OCI-LY3 (cell line): Measurements from ENCODE around the gene MUCL3.

ENCODE experiments used
- H2AFZ ChIP-seq: fragments of 200-600, 300-600 bp; shearing (Covaris generic); 2 replicates; pipeline ENCODE4 v1.6.0; 2014; ENCODE audit warnings: antibody characterized with exemption, low read depth, low read length
- H3K27ac ChIP-seq: fragments of 200-600, 300-600 bp; sonication (generic); 2 replicates; pipeline ENCODE4 v1.5.1; 2014; ENCODE audit warnings: mild to moderate bottlenecking, low read length, moderate library complexity, mixed read lengths
- H3K27me3 ChIP-seq: fragments of 200-600, 300-600 bp; sonication (generic); 2 replicates; pipeline ENCODE4 v1.6.1; 2014; ENCODE audit warnings: low read depth, low read length, mixed read lengths
- H3K36me3 ChIP-seq: fragments of 200-600, 300-600 bp; sonication (generic); replicated peaks from 2 replicates; pipeline ENCODE3; 2014; ENCODE audit warnings: low read depth, low read length, mixed read lengths
- H3K4me1 ChIP-seq: fragments of 300-600, 200-600 bp; sonication (generic); 2 replicates; pipeline ENCODE4 v1.6.1; 2014; ENCODE audit warnings: low read length, mixed read lengths
- H3K4me2 ChIP-seq: fragments of 200-600, 300-600 bp; sonication (generic); 2 replicates; pipeline ENCODE4 v1.6.1; 2014; ENCODE audit warnings: low read length, mixed read lengths
- H3K4me3 ChIP-seq: fragments of 300-600, 200-600 bp; sonication (generic); 2 replicates; pipeline ENCODE4 v1.5.1; 2014; ENCODE audit warnings: antibody characterized with exemption, mild to moderate bottlenecking, low read length, moderate library complexity
- H3K79me2 ChIP-seq: fragments of 300-600, 200-600 bp; shearing (Covaris generic); 2 replicates; pipeline ENCODE4 v1.6.1; 2014; ENCODE audit warnings: mild to moderate bottlenecking, low read length, mixed read lengths
- H3K9ac ChIP-seq: fragments of 300-600, 200-600 bp; shearing (Covaris generic); 2 replicates; pipeline ENCODE4 v1.6.0; 2014; ENCODE audit warnings: mild to moderate bottlenecking, low read length, moderate library complexity
- H3K9me3 ChIP-seq: fragments of 200-600, 300-600 bp; shearing (Covaris generic); 2 replicates; pipeline ENCODE4 v1.6.1; 2014; ENCODE audit warnings: low read length, mixed read lengths; ENCODE audit not compliant: insufficient read depth
- H4K20me1 ChIP-seq: fragments of 200-600, 300-600 bp; sonication (generic); 2 replicates; pipeline ENCODE4 v1.6.1; 2016; ENCODE audit warnings: low read length, mixed read lengths; ENCODE audit not compliant: insufficient read depth
- EZH2phosphoT487 ChIP-seq: fragments of 200-600 bp; shearing (Covaris generic); IDR thresholded peaks from 2 replicates; pipeline ENCODE4 v1.6.1; 2018; ENCODE audit warnings: antibody characterized with exemption, mixed run types, low read depth
- TF ChIP-seq, protein P1 (sequence below): fragments of 200-600, 300-600 bp; sonication (generic); IDR thresholded peaks from 2 replicates; pipeline ENCODE4 v1.5.1; 2014; ENCODE audit warnings: antibody characterized with exemption, low read length, low read depth

The MUCL3 gene, protein sequence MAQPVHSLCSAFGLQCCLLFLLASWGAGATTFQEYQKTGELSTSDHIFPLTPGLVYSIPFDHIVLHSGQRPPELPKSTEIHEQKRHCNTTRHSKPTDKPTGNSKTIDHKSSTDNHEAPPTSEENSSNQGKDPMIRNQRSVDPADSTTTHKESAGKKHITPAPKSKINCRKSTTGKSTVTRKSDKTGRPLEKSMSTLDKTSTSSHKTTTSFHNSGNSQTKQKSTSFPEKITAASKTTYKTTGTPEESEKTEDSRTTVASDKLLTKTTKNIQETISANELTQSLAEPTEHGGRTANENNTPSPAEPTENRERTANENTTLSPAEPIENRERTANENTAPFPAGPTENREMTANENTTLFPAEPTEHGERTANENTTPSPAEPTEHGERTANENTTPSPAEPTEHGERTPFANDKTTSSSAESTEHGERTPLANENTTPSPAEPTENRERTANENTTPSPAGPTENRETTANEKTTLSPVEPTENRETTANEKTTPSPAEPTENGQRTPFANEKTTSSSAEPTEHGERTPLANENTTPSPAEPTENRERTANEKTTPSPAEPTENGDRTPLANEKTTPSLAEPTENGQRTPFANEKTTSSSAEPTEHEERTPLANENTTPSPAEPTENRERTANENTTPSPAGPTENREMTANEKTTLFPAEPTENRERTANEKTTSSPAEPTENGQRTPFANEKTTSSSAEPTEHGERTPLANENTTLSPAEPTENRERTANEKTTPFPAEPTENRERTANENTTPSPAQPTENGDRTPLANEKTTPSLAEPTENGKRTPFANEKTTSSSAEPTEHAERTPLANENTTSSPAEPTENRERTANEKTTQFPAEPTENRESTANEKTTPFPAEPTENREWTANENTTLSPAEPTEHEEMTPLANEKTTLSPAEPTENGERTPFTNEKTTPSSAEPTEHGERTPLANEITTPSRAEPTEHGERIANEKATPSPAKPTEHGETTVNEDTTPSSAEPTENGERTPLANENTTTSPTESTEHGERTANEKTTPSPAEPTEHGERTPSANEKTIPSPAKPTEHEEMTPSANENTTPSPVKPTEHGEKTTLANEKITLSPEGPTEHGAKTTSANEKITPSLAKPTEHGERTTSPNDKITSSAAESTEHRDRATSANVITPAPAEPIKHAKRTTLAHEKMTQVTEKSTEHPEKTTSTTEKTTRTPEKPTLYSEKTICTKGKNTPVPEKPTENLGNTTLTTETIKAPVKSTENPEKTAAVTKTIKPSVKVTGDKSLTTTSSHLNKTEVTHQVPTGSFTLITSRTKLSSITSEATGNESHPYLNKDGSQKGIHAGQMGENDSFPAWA (N-terminal part only)

DNA sequence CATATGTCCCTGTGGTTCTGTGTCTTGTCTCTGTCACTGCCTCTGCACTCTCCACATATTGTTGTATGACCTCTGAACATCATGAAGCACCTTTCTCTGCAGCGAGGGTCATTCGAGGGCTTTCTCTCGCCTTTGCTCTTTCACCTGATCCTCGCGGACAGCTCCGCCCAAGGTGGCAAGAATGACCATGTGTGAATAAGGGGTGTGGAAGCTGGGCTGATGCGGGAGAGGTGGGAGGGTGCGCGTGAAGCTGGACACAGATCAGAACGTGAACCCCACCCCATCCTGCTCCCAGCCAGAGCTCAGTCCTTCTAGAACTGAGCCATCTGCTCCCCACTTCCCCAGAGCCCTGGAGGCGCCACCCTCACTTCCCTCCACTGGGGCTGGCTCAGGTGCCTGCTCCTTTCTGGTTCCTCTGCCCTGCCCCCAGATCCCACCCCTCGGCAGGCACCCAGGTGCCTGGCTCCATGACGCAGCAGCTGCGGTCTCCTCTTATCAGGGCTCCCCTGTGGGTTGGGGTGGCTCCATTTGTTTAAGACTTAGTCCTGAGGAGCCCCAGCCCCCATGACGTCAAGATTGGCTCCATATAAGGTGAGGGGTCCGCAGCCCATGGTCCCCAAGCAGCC lies at the start of gene MUCL3:
Gene MUCL3, plus strand, starts transcription at position 613 of the 626 bp plus-strand sequence. CDS start 27 bp downstream, outside the sequence.
- no peaks in the 10 kb centered on the region for H3K36me3 ChIP-seq
- 0 out of 2 replicates have a peak, but pooled peaks cover 4% of the 10 kb centered on the region for H3K27me3 ChIP-seq
- H3K9me3 ChIP-seq = no peaks in the 10 kb centered on the region
- peaks cover 15% of the 10 kb centered on the region for H3K4me1 ChIP-seq
- no peak within 1 kb of the TSS for H3K9ac ChIP-seq
- H2AFZ ChIP-seq = no peak within 1 kb of the TSS
- H3K79me2 ChIP-seq = no peaks in the 10 kb centered on the region
- peak within 1 kb of the TSS; percentile 48 for H3K4me2 ChIP-seq
- no peak for TF ChIP-seq EZH2phosphoT487
- TF ChIP-seq, protein P1, sequence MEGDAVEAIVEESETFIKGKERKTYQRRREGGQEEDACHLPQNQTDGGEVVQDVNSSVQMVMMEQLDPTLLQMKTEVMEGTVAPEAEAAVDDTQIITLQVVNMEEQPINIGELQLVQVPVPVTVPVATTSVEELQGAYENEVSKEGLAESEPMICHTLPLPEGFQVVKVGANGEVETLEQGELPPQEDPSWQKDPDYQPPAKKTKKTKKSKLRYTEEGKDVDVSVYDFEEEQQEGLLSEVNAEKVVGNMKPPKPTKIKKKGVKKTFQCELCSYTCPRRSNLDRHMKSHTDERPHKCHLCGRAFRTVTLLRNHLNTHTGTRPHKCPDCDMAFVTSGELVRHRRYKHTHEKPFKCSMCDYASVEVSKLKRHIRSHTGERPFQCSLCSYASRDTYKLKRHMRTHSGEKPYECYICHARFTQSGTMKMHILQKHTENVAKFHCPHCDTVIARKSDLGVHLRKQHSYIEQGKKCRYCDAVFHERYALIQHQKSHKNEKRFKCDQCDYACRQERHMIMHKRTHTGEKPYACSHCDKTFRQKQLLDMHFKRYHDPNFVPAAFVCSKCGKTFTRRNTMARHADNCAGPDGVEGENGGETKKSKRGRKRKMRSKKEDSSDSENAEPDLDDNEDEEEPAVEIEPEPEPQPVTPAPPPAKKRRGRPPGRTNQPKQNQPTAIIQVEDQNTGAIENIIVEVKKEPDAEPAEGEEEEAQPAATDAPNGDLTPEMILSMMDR = no peak
- no peak within 1 kb of the TSS for H3K4me3 ChIP-seq
- H4K20me1 ChIP-seq = no peaks in the 10 kb centered on the region
- H3K27ac ChIP-seq = no peak within 1 kb of the TSS

DNA sequence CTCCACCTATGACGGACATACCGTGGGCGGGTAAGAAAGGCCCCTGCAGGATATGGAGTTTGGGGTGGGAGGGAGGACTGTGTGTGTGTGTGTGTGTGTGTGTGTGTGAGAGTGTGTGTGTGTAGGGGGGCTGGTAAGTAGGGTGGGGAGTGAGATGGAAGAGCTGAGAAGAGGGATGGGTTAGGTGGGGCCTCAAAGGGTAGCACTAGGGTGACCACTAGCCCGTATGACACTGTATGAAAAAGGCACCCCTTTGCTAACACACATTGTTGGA lies 49.4 kb upstream of the MUCL3 start:
- Histone ChIP-seq H3K27me3 (no peaks in the 10 kb centered on the region), H3K4me1 (no peaks in the 10 kb centered on the region), H3K4me2 (no peak overlapping the region), H3K9me3 (no peaks in the 10 kb centered on the region), H3K4me3 (no peak overlapping the region), H3K9ac (no peak overlapping the region), H2AFZ (no peak overlapping the region), H4K20me1 (no peaks in the 10 kb centered on the region), H3K36me3 (no peaks in the 10 kb centered on the region), H3K79me2 (no peaks in the 10 kb centered on the region), H3K27ac (no peak overlapping the region)
- TF ChIP-seq, protein P1 = no peak
- no peak for TF ChIP-seq EZH2phosphoT487

DNA sequence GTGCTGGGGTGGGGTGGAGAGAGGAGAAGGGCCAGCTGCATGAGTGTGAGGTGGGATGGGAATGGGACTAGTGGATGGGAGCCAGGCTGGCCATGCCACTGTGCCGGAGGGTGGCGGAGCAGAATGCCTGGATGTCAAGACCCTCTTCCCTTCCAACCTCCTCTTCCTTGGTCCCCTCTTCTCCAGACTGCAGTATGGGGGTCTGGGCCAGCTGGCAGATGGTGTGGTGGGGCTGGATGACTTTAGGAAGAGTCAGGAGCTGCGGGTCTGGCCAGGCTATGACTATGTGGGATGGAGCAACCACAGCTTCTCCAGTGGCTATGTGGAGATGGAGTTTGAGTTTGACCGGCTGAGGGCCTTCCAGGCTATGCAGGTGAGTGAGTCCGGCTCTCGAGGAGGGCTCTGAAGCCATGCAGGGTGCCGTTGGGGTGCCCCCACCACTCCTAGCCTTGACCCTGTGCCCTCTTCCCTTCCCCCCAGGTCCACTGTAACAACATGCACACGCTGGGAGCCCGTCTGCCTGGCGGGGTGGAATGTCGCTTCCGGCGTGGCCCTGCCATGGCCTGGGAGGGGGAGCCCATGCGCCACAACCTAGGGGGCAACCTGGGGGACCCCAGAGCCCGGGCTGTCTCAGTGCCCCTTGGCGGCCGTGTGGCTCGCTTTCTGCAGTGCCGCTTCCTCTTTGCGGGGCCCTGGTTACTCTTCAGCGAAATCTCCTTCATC lies 48.8 kb upstream of the MUCL3 start:
- no peaks in the 10 kb centered on the region for H4K20me1 ChIP-seq
- H3K9me3 ChIP-seq = no peaks in the 10 kb centered on the region
- no peaks in the 10 kb centered on the region for H3K36me3 ChIP-seq
- H3K4me3 ChIP-seq = no peak overlapping the region
- H3K9ac ChIP-seq = no peak overlapping the region
- no peak overlapping the region for H3K27ac ChIP-seq
- no peak overlapping the region for H2AFZ ChIP-seq
- H3K27me3 ChIP-seq = no peaks in the 10 kb centered on the region
- no peak for TF ChIP-seq EZH2phosphoT487
- TF ChIP-seq, protein P1 = no peak
- no peaks in the 10 kb centered on the region for H3K4me1 ChIP-seq
- H3K4me2 ChIP-seq = no peak overlapping the region
- H3K79me2 ChIP-seq = no peaks in the 10 kb centered on the region
